PC-3 (cell line): ENCODE data around the gene CASK. TPM values are rescaled to one million over a fixed set of nuclear protein-coding genes. Genes with fewer than 3 reads are reported as not detected.

ENCODE experiments used
- ATAC-seq: fragments of 200-7000 bp; cut with Tn5 transposase; 2 replicates; pipeline ENCODE4 v1.9.1; 2020; ENCODE audit warnings: mild to moderate bottlenecking, moderate library complexity
- BruUV-seq: library from RNA; stranded (reverse); fragments of 400-500 nt; replicated peaks from 2 replicates; lab custom pipeline; 2021; lab: Mats Ljungman, UMichigan
- CTCF ChIA-PET: fragments of 300-600 bp; sonication (Branson Sonifier 250); formaldehyde crosslinking; loops from one replicate; lab custom pipeline; 2022; ENCODE audit warnings: antibody characterized with exemption; lab: Charles Lee
- POLR2A ChIA-PET: fragments of 300-600 bp; sonication (Branson Sonifier 250); formaldehyde crosslinking; loops from one replicate; lab custom pipeline; 2022; ENCODE audit warnings: antibody characterized with exemption; ENCODE audit not compliant: unreplicated experiment; lab: Charles Lee
- DNase-seq: peaks from one replicate; pipeline ENCODE4 v3.0.0-alpha.2; 2015
- H2AFZ ChIP-seq: fragments of 300-600 bp; sonication (generic); 2 replicates; pipeline ENCODE4 v1.6.0; 2016; ENCODE audit warnings: antibody characterized with exemption, low read length
- H3F3A ChIP-seq: fragments of 300-600 bp; sonication (generic); one replicate; pipeline ENCODE4 v1.6.0; 2017; ENCODE audit warnings: antibody characterized with exemption, low read length, control low read depth, mild to moderate bottlenecking; ENCODE audit not compliant: unreplicated experiment
- H3K27ac ChIP-seq: fragments of 300-600 bp; sonication (generic); 2 replicates; pipeline ENCODE4 v1.5.1; 2016; ENCODE audit warnings: mild to moderate bottlenecking, low read length
- H3K27me3 ChIP-seq: fragments of 300-600 bp; sonication (generic); 2 replicates; pipeline ENCODE4 v1.6.1; 2016; ENCODE audit warnings: low read length, mixed read lengths
- H3K36me3 ChIP-seq: fragments of 300-600 bp; sonication (generic); 2 replicates; pipeline ENCODE4 v1.6.1; 2016; ENCODE audit warnings: low read depth, mixed run types, low read length, mixed read lengths
- H3K4me1 ChIP-seq: fragments of 300-600 bp; sonication (generic); 2 replicates; pipeline ENCODE4 v1.5.1; 2016; ENCODE audit warnings: low read length; ENCODE audit not compliant: insufficient read depth
- H3K4me2 ChIP-seq: fragments of 300-600 bp; sonication (generic); 2 replicates; pipeline ENCODE4 v1.6.0; 2016; ENCODE audit warnings: low read length
- H3K4me3 ChIP-seq: fragments of 300-600 bp; sonication (generic); 2 replicates; pipeline ENCODE4 v1.5.1; 2016; ENCODE audit warnings: mild to moderate bottlenecking, low read length, mixed read lengths
- H3K79me2 ChIP-seq: fragments of 300-600 bp; sonication (generic); 2 replicates; pipeline ENCODE4 v1.6.1; 2017; ENCODE audit warnings: low read length, mixed read lengths
- H3K9ac ChIP-seq: fragments of 300-600 bp; sonication (generic); 2 replicates; pipeline ENCODE4 v1.6.0; 2016; ENCODE audit warnings: mild to moderate bottlenecking, low read length
- H3K9me2 ChIP-seq: fragments of 300-600 bp; sonication (generic); replicated peaks from 2 replicates; pipeline ENCODE4 v1.6.1; 2016; ENCODE audit warnings: mixed run types, low read length, mixed read lengths
- H3K9me3 ChIP-seq: fragments of 300-600 bp; sonication (generic); 2 replicates; pipeline ENCODE4 v1.6.1; 2016; ENCODE audit warnings: low read length, mixed read lengths
- H4K20me1 ChIP-seq: fragments of 300-600 bp; sonication (generic); 2 replicates; pipeline ENCODE4 v1.6.1; 2016; ENCODE audit warnings: low read length, mixed read lengths
- EZH2 ChIP-seq: fragments of 300-600 bp; sonication (generic); IDR thresholded peaks from one replicate; pipeline ENCODE4 v1.6.1; 2017; ENCODE audit warnings: antibody characterized with exemption, mild to moderate bottlenecking, low read length; ENCODE audit not compliant: unreplicated experiment
- EZH2phosphoT487 ChIP-seq: fragments of 300-600 bp; sonication (generic); IDR thresholded peaks from 2 replicates; pipeline ENCODE4 v1.6.1; 2018; ENCODE audit warnings: mild to moderate bottlenecking, antibody characterized with exemption, low read length, borderline replicate concordance
- intact Hi-C: fragments of 100-400 bp; cut with micrococcal nuclease; formaldehyde crosslinking; loops from 2 replicates; pipeline ENCODE4 v1.9.0; 2023
- total RNA-seq: library from RNA; depleted of rRNA; stranded (reverse); fragments of >200 nt; gene quantifications from 2 replicates; pipeline ENCODE4 v1.2.3, GENCODE V29; 2014
- TF ChIP-seq, protein P1 (sequence below): fragments of 300-600 bp; sonication (generic); conservative IDR thresholded peaks from 2 replicates; pipeline ENCODE4 v1.5.1; 2017; ENCODE audit warnings: antibody characterized with exemption, low read depth, mild to moderate bottlenecking, low read length

The CASK gene
- total RNA-seq, 1 experiment from 2014 or later, result 21.4 TPM

DNA sequence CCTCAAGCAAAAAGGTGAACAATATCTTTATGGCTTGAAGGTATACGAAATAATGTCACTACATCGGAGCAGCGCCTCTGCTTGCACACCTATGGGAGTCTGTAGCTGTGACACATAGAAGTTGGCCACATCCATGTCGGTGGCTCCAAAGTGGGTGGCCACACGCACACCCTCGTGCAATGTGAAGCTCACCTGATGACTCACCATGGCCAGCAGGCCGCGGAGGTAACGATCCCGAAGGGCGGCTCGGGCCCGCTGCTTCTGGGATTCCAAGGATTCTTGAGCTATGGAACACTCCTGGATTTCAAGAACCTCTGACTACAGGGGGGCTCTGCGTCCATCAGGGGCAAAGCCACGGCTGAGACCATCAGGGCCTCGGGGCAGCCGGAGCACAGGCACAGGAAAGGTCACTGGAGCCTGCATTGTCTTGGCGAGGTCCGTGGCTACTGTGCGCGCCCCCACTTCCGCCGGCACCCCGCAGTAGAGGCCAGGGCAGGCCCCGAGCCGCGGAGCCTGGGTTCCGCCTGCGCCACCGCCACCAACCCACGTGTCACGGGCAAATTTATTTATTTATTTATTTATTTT lies 451.0 kb downstream of the CASK start:
- CTCF ChIA-PET, result no interaction called here
- Histone ChIP-seq H3K27me3 (no peaks in the 10 kb centered on the region), H2AFZ (no peak overlapping the region), H4K20me1 (no peaks in the 10 kb centered on the region), H3K4me2 (no peak overlapping the region), H3K9me3 (no peaks in the 10 kb centered on the region), H3K79me2 (no peaks in the 10 kb centered on the region), H3K4me3 (no peak overlapping the region), H3K9ac (no peak overlapping the region), H3F3A (no peaks in the 10 kb centered on the region), H3K9me2 (no peaks in the 10 kb centered on the region), H3K27ac (no peak overlapping the region), H3K36me3 (no peaks in the 10 kb centered on the region), H3K4me1 (peaks cover 9% of the 10 kb centered on the region)
- no TSS peak for BruUV-seq
- POLR2A ChIA-PET, result no interaction called here
- intact Hi-C loops, result no loop called here
- TF ChIP-seq EZH2, result no peak
- TF ChIP-seq, protein P1, sequence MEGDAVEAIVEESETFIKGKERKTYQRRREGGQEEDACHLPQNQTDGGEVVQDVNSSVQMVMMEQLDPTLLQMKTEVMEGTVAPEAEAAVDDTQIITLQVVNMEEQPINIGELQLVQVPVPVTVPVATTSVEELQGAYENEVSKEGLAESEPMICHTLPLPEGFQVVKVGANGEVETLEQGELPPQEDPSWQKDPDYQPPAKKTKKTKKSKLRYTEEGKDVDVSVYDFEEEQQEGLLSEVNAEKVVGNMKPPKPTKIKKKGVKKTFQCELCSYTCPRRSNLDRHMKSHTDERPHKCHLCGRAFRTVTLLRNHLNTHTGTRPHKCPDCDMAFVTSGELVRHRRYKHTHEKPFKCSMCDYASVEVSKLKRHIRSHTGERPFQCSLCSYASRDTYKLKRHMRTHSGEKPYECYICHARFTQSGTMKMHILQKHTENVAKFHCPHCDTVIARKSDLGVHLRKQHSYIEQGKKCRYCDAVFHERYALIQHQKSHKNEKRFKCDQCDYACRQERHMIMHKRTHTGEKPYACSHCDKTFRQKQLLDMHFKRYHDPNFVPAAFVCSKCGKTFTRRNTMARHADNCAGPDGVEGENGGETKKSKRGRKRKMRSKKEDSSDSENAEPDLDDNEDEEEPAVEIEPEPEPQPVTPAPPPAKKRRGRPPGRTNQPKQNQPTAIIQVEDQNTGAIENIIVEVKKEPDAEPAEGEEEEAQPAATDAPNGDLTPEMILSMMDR, result no peak
- ATAC-seq (no peak), DNase-seq (no peak)

DNA sequence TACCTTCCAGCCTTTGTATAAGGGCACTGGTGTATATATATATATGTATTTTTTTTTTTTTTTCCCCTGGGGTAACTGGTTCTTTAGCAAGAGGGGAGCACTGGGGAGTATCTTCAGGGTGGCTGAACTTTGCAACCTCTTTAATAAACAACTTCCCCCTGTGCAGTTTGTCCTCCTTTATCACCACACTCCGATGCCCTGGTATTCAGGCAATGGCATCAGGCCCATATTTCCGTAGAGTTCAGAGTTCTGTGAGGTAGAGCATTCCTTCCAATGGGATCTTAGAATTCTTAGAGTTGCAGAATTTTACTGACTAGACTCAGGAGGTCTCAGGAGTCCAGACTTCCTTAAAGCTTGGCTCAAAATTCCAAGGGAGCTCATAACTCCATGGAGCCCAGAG lies 451.6 kb downstream of the CASK start:
- H3K9ac ChIP-seq, result no peak overlapping the region
- POLR2A ChIA-PET, result no interaction called here
- intact Hi-C loops, result no loop called here
- no peaks in the 10 kb centered on the region for H3K9me3 ChIP-seq
- no peak overlapping the region for H3K27ac ChIP-seq
- no peak overlapping the region for H3K4me3 ChIP-seq
- no peak overlapping the region for H3K4me2 ChIP-seq
- TF ChIP-seq, protein P1, result no peak
- TF ChIP-seq EZH2phosphoT487 (no peak), EZH2 (no peak)
- no peaks in the 10 kb centered on the region for H3K27me3 ChIP-seq
- H2AFZ ChIP-seq, result no peak overlapping the region
- ATAC-seq, result no peak
- no TSS peak for BruUV-seq
- no peaks in the 10 kb centered on the region for H3K79me2 ChIP-seq
- peaks cover 9% of the 10 kb centered on the region for H3K4me1 ChIP-seq
- no peaks in the 10 kb centered on the region for H4K20me1 ChIP-seq
- H3F3A ChIP-seq, result no peaks in the 10 kb centered on the region
- DNase-seq, result no peak
- no peaks in the 10 kb centered on the region for H3K36me3 ChIP-seq
- H3K9me2 ChIP-seq, result no peaks in the 10 kb centered on the region
- CTCF ChIA-PET, result no interaction called here

DNA sequence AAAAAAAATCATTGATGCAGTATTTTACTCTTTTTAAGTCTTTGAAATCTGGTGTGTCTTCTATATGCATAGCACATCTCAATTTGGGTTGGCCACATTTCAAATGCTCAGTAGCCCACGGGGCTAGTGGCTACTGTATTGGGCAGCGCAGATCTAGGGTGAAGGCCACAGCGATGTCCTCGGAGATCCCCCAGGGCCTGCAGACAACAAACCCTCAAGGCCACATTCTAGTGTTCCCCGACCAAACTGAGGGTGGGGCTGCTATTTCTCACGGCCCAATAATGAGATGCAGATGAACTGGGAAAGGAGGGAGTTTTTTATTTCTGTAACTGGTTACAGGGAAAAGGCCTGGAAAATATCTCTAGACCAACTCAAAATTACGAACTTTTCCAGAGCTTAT lies 452.6 kb downstream of the CASK start:
- H3K4me1 ChIP-seq, result peaks cover 9% of the 10 kb centered on the region
- H3K9me2 ChIP-seq, result no peaks in the 10 kb centered on the region
- H3K27ac ChIP-seq, result no peak overlapping the region
- H4K20me1 ChIP-seq, result no peaks in the 10 kb centered on the region
- ATAC-seq, result no peak
- no peaks in the 10 kb centered on the region for H3K27me3 ChIP-seq
- no peak overlapping the region for H3K9ac ChIP-seq
- no peak overlapping the region for H2AFZ ChIP-seq
- no peaks in the 10 kb centered on the region for H3K79me2 ChIP-seq
- ChIA-PET POLR2A (no interaction called here), CTCF (no interaction called here)
- no peak overlapping the region for H3K4me2 ChIP-seq
- H3K36me3 ChIP-seq, result no peaks in the 10 kb centered on the region
- H3K9me3 ChIP-seq, result no peaks in the 10 kb centered on the region
- no peaks in the 10 kb centered on the region for H3F3A ChIP-seq
- intact Hi-C loops, result no loop called here
- no peak overlapping the region for H3K4me3 ChIP-seq
- no peak for DNase-seq
- TF ChIP-seq EZH2phosphoT487, result no peak
- TF ChIP-seq, protein P1, result no peak
- no peak for TF ChIP-seq EZH2
- BruUV-seq, result no TSS peak
